HEK293T (cell line): Measurements from ENCODE around the gene TNIP2.

Source experiments
- CTCF ChIA-PET: fragments of 350-600 bp; formaldehyde crosslinking; extraction: SDS; loops from one replicate; lab custom pipeline; 2021; ENCODE audit warnings: antibody characterized with exemption, inconsistent platforms; lab: Yijun Ruan, JAX
- POLR2A ChIA-PET: fragments of 350-600 bp; formaldehyde crosslinking; extraction: SDS; loops from one replicate; lab custom pipeline; 2020; ENCODE audit warnings: antibody characterized with exemption, inconsistent platforms; lab: Yijun Ruan, JAX
- DNase-seq: peaks from one replicate; pipeline ENCODE4 v3.0.0; 2012; ENCODE audit warnings: mixed read lengths; ENCODE audit errors: extremely low spot score
- ARNT ChIP-seq: fragments of 450-650 bp; IDR thresholded peaks from 2 replicates; pipeline ENCODE4 v1.6.1; 2017; ENCODE audit warnings: mild to moderate bottlenecking
- BHLHE40 ChIP-seq: fragments of 450-650 bp; IDR thresholded peaks from 2 replicates; pipeline ENCODE4 v1.6.1; 2016; ENCODE audit warnings: mild to moderate bottlenecking, moderate library complexity, borderline replicate concordance
- CTBP1 ChIP-seq: fragments of 450-650 bp; IDR thresholded peaks from 2 replicates; pipeline ENCODE4 v1.6.1; 2016; ENCODE audit warnings: borderline replicate concordance
- ELF4 ChIP-seq: fragments of 450-650 bp; IDR thresholded peaks from 2 replicates; pipeline ENCODE4 v1.6.1; 2017; ENCODE audit warnings: antibody characterized with exemption
- FOXA1 ChIP-seq: fragments of 450-650 bp; IDR thresholded peaks from 2 replicates; pipeline ENCODE4 v1.6.1; 2016; ENCODE audit warnings: mild to moderate bottlenecking
- FOXK2 ChIP-seq: fragments of 450-650 bp; IDR thresholded peaks from 2 replicates; pipeline ENCODE4 v1.6.1; 2016; ENCODE audit warnings: mild to moderate bottlenecking
- FOXM1 ChIP-seq: fragments of 450-650 bp; IDR thresholded peaks from 2 replicates; pipeline ENCODE4 v1.6.1; 2017; ENCODE audit warnings: mild to moderate bottlenecking, borderline replicate concordance
- HDGF ChIP-seq: fragments of 450-650 bp; IDR thresholded peaks from 2 replicates; pipeline ENCODE4 v1.6.1; 2017; ENCODE audit warnings: antibody characterized with exemption, borderline replicate concordance
- L3MBTL2 ChIP-seq: fragments of 450-650 bp; conservative IDR thresholded peaks from 2 replicates; pipeline ENCODE4 v1.6.1; 2016; ENCODE audit warnings: mild to moderate bottlenecking
- LEF1 ChIP-seq: fragments of 450-650 bp; IDR thresholded peaks from 2 replicates; pipeline ENCODE4 v1.6.1; 2017; ENCODE audit warnings: mild to moderate bottlenecking, borderline replicate concordance
- NFRKB ChIP-seq: fragments of 450-650 bp; IDR thresholded peaks from 2 replicates; pipeline ENCODE4 v1.6.1; 2016; ENCODE audit warnings: mild to moderate bottlenecking, moderate library complexity
- SP1 ChIP-seq: fragments of 450-650 bp; IDR thresholded peaks from 2 replicates; pipeline ENCODE4 v1.6.1; 2017
- SUZ12 ChIP-seq: fragments of 450-650 bp; IDR thresholded peaks from 2 replicates; pipeline ENCODE4 v1.6.1; 2016; ENCODE audit warnings: mild to moderate bottlenecking
- TARDBP ChIP-seq: fragments of 450-650 bp; IDR thresholded peaks from 2 replicates; pipeline ENCODE4 v1.6.1; 2016
- ZNF384 ChIP-seq: fragments of 450-650 bp; IDR thresholded peaks from 2 replicates; pipeline ENCODE4 v1.6.1; 2016
- TF ChIP-seq, protein P1 (sequence below): fragments of 450-650 bp; IDR thresholded peaks from 2 replicates; pipeline ENCODE4 v1.6.1; 2016

Gene TNIP2

GRCh38 chr4:2794486-2795299 lies 38.6 kb upstream of the TNIP2 start:
- ChIA-PET POLR2A (interaction anchor here (1.0 kb wide), 1 partner anchor 18 kb away, joined by 3 read pairs; no protein-coding TSS in a partner anchor), CTCF (no interaction called here)
- TF ChIP-seq ZNF384: no peak
- TF ChIP-seq BHLHE40: no peak
- TF ChIP-seq SUZ12: no peak
- no peak for TF ChIP-seq FOXM1
- no peak for TF ChIP-seq ARNT
- TF ChIP-seq HDGF: no peak
- TF ChIP-seq, protein P1, sequence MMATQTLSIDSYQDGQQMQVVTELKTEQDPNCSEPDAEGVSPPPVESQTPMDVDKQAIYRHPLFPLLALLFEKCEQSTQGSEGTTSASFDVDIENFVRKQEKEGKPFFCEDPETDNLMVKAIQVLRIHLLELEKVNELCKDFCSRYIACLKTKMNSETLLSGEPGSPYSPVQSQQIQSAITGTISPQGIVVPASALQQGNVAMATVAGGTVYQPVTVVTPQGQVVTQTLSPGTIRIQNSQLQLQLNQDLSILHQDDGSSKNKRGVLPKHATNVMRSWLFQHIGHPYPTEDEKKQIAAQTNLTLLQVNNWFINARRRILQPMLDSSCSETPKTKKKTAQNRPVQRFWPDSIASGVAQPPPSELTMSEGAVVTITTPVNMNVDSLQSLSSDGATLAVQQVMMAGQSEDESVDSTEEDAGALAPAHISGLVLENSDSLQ: no peak
- TF ChIP-seq NFRKB: no peak
- TF ChIP-seq CTBP1: no peak
- TF ChIP-seq LEF1: no peak
- no peak for TF ChIP-seq FOXK2
- TF ChIP-seq FOXA1: no peak
- no peak for DNase-seq

DNA sequence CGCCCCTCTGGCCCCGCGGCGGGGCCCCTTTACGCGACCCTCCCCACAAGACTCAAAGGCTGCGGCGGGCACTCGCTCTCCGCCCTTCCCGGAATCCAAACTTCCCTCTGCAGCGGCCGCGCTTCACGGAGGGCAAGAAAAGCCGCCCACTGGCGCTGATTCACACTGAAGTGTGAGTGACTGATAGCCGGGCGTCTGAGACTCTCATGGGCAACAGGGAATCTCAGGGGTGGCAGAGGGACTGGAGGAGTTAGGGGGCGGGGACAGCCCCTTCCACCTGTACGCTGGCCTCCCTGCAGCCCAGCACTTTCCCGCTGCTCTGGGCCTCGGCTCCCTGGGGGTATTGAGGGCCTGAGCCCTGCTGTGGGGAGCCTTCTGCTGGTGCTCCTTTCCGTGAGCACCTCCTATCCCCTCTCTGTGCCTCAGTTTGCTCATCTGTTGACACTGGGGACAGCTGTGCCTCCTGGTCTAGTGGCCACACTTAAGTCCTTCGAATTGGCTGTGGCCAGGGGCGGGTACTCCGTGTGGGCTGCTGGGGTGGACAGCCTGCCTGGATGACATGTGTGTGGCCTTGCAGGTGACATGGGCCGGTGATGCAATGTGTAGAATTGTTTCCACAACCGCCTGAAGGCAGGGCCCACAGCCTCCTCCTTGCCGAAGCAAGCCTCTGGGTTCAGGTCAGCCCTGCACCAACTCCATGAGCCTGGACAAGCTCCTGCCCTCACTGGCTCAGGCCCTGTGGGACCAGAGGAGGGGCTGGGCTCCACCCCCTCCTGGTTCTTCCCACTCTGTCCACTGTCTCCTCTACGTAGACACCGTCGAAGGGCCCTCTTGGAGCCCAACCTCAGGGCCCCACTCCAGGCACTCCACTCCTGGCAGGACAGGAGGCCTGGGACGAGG lies 37.7 kb upstream of the TNIP2 start:
- no peak for TF ChIP-seq HDGF
- TF ChIP-seq NFRKB: no peak
- TF ChIP-seq L3MBTL2: no peak
- no peak for TF ChIP-seq SP1
- TF ChIP-seq, protein P1: no peak
- no peak for TF ChIP-seq LEF1
- ChIA-PET CTCF (no interaction called here), POLR2A (interaction anchor here (1.0 kb wide), 1 partner anchor 19 kb away, joined by 3 read pairs; no protein-coding TSS in a partner anchor)
- DNase-seq: no peak

GRCh38 chr4:2792711-2793585 lies 36.8 kb upstream of the TNIP2 start, which contains the start of gene SH3BP2:
SH3BP2 (plus strand) TSS chr4:2793085; CDS start chr4:2820618, 27,533 bp downstream.
- ChIA-PET POLR2A (no interaction called here), CTCF (no interaction called here)
- TF ChIP-seq NFRKB: no peak
- peak; percentile 88 for TF ChIP-seq L3MBTL2
- peak; percentile 88 for DNase-seq

DNA sequence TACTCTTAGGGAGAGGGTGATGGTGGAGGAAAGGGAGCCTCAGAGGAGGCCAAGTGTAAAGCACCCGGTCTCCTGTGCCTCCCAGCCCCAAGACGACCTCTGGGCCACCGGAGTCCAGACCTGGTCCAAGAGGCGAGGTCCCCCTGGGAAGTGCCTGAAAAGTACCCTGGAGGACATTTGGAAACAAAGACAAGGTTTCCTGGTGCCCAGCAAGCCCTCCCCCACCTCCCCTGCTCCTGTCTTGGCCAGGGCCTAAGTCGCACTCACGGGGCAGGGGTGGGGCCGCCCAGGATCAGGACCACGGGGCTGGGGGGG lies 36.2 kb upstream of the TNIP2 start:
- no peak for DNase-seq
- TF ChIP-seq HDGF (no peak), SP1 (no peak), FOXK2 (no peak), BHLHE40 (no peak), L3MBTL2 (no peak), CTBP1 (no peak), LEF1 (no peak), NFRKB (no peak), FOXA1 (no peak), FOXM1 (no peak), ARNT (no peak), ZNF384 (no peak)
- TF ChIP-seq, protein P1: no peak
- ChIA-PET CTCF (no interaction called here), POLR2A (no interaction called here)

- POLR2A ChIA-PET: no interaction called here
- DNase-seq: no peak
- TF ChIP-seq SP1 (no peak), L3MBTL2 (no peak), LEF1 (no peak), ZNF384 (no peak), TARDBP (no peak), HDGF (no peak), FOXK2 (no peak), BHLHE40 (no peak), FOXM1 (no peak), FOXA1 (no peak), ELF4 (no peak), SUZ12 (no peak), ARNT (no peak), NFRKB (no peak)
- TF ChIP-seq, protein P1: no peak
These were observed 35.6 kb upstream of the TNIP2 start for GRCh38 chr4:2791518-2792395.

More at GRCh38 chr4:2791518-2792395, 35.6 kb upstream of the TNIP2 start:
- CTCF ChIA-PET: no interaction called here
